ENCODE data around the gene BHLHE41.
A peak's percentile ranks its signal among the peaks of the same experiment; 100 is the strongest.

Gene BHLHE41

DNA sequence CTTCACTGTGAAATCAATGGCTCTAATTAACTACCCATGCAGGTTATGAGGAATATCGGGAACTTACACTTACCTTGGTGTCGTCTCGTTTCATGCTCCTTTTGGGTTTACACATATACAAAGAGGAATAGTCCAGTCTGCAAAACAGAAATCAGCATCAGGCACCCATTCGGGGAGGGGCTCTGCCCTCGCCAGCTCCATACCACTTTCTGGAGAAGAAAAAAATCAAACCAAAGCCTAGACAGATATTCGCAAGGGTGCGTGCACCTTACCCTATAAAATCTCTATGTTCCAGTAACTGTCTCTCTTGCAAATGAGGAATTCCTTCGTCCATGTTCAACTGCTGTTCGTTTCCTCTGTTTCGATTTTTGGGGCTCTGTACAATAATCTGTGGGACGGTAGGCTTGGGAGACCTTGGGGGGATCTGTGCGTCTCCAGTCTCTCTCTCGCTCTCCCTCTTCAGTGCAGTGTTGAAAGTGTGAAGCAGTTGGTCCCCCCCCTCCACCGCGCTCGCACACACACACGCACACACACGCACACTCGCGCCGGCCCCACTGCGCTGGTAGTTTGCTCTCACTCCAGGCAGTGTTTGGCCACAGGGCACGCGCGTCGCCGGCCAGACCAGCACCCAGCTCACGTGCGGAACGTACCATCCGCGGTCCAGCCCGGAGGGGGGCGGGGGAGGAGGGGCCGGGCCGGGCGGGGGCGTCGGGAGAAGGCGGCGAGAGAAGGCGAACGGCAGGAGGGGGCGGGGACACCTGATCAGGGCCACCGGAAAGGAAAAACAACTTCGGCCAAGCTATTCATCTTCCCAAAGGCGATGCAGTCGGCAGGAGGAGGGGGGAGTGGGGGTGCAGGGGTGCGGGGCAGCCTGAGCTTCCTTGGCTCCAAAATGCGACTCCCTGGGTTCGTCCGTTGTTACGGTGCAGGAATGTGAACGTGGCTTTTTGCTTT lies at the start of gene BHLHE41:
TSS of gene BHLHE41 (minus strand) at position 592 of the 954 bp plus-strand sequence. CDS start at position 334, 258 bp downstream.
- Histone ChIP-seq H3K4me1 (peaks cover 9% of the 10 kb centered on the region), H3K27me3 (ENCODE audit: low read depth) (peaks cover 49% of the 10 kb centered on the region), H3K36me3 (replicated peaks) (no peaks in the 10 kb centered on the region), H3K9me3 (no peaks in the 10 kb centered on the region), H3K4me3 (peak within 1 kb of the TSS; percentile 42)
- in situ Hi-C loops (cut with MboI; ENCODE audit: low sequenced_read_pairs), result loop anchor here (25.0 kb wide), 1 partner anchor 513 kb away; no protein-coding TSS in a partner anchor
- peak; percentile 14 to 79 for DNase-seq (ENCODE audit: low spot score in 2 of 2)

DNA sequence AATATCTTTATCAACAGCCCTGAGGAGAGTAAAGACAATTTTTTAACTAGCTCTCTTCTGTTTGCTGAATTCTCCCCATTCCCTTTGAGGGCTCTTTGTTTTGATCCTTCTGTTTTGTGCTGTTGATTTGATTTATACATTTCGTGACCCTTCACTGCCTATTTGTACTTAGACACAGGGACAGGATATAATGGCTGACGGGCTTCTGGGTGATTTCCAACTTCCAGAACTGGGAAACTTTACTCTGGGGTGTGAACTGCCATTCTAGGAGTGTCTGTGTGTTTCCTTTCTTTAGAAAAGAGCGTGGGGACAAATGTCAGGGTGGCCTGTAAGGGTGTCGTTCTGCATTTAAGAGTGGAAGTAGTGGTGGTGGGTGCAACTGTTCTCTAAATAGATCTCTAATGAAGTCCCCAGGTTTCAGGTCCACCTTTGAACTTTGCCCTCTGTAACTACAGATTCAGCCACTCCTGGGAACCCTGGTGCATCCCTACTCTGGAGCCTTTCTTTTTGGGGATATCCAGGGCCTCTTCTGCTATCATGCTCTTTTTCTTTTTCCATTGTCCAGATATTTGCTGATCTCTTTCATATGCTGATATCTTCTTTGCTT lies 48.2 kb upstream of the BHLHE41 start:
- DNase-seq (ENCODE audit: low spot score in 2 of 2), result no peak
- Histone ChIP-seq H3K9me3 (no peaks in the 10 kb centered on the region), H3K36me3 (replicated peaks) (no peaks in the 10 kb centered on the region), H3K4me3 (no peak overlapping the region), H3K27me3 (ENCODE audit: low read depth) (no peaks in the 10 kb centered on the region), H3K4me1 (no peaks in the 10 kb centered on the region)
- in situ Hi-C loops (cut with MboI; ENCODE audit: low sequenced_read_pairs), result no loop called here

DNA sequence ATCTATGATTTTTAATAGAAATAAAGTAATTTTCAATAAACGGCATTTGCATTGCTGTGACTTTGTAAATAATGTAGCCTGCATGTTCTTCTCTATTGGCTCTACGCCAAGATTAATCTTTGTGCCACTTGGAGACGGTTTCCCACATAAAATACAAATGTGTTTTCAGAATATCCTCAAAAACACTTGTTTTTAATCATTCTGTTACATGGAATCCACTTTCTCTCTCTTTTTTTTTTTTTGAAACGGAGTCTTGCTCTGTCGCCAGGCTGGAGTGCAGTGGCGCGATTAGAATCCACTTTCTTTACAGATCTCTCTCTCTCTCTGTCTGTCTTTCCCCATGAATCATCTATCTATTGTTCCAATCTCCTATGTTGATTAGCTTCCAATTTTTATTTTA lies 47.7 kb upstream of the BHLHE41 start:
- Histone ChIP-seq H3K4me3 (no peak overlapping the region), H3K4me1 (no peaks in the 10 kb centered on the region), H3K27me3 (ENCODE audit: low read depth) (no peaks in the 10 kb centered on the region), H3K9me3 (no peaks in the 10 kb centered on the region), H3K36me3 (replicated peaks) (no peaks in the 10 kb centered on the region)
- in situ Hi-C loops (cut with MboI; ENCODE audit: low sequenced_read_pairs), result no loop called here
- DNase-seq (ENCODE audit: low spot score in 2 of 2), result no peak

DNA sequence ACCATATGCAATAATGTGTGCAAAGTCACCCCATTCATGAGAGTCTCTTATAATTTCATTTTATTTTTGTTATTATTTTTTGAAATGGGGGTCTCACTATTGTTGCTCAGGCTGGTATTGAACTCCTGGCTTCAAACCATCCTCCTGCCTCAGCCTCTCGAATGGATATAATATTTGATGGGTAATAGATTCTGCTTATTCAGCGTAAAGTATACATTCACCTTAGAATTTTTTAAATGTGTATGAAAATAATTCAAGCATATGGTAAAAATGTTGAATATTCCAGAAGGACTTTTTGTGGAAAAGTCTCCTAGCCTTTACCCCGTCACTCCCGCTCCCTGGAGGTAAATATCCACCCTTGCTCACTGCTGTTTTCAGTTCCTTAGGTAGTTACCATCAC lies 47.2 kb upstream of the BHLHE41 start:
- Histone ChIP-seq H3K9me3 (no peaks in the 10 kb centered on the region), H3K36me3 (replicated peaks) (no peaks in the 10 kb centered on the region), H3K27me3 (ENCODE audit: low read depth) (no peaks in the 10 kb centered on the region), H3K4me1 (no peaks in the 10 kb centered on the region), H3K4me3 (no peak overlapping the region)
- in situ Hi-C loops (cut with MboI; ENCODE audit: low sequenced_read_pairs), result no loop called here
- no peak for DNase-seq (ENCODE audit: low spot score in 2 of 2)

DNA sequence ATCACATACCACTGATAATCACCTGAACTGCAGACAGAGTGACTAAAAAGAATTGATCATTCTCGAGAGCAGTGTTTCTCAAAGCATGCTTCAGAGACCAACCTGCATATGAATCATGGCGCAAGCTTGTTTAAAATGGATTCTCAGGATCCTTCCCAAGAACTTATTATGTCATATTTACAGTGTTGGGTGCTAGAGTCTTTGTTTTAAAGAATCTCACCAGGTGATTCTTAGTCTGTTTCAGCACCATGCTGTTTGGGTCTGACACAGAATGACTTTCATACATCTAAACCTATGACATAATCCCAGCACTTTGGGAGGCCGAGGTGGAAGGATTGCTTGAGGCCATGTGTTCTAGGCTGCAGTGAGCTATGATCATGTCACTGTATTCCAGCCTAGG lies 39.3 kb upstream of the BHLHE41 start:
- no peaks in the 10 kb centered on the region for H3K4me1 ChIP-seq
- in situ Hi-C loops (cut with MboI; ENCODE audit: low sequenced_read_pairs), result no loop called here
- no peaks in the 10 kb centered on the region for H3K9me3 ChIP-seq
- H3K36me3 ChIP-seq (replicated peaks), result no peaks in the 10 kb centered on the region
- no peak overlapping the region for H3K4me3 ChIP-seq
- DNase-seq (ENCODE audit: low spot score in 2 of 2), result no peak
- H3K27me3 ChIP-seq (ENCODE audit: low read depth), result no peaks in the 10 kb centered on the region

DNA sequence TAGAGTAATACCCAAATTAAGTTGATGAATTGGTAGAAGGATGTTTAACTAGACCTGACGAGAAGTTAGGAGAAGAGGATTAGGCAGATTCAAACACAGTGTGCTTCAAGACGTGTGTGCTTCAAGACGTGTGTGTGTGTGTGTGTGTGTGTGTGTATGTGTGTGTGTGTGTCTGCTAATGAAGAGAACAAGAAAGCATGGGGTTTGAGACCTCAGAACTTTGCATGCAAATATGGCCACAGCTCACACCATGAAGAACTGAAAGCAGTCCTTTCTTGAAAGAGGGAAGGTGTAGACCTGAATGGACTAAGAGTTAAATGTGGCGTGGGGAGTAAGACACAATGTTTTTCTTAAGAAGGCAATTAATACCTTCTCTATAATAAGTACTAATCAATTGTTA lies 38.1 kb upstream of the BHLHE41 start:
- no peak for DNase-seq (ENCODE audit: low spot score in 2 of 2)
- Histone ChIP-seq H3K9me3 (no peaks in the 10 kb centered on the region), H3K4me3 (no peak overlapping the region), H3K4me1 (no peaks in the 10 kb centered on the region), H3K36me3 (replicated peaks) (no peaks in the 10 kb centered on the region), H3K27me3 (ENCODE audit: low read depth) (no peaks in the 10 kb centered on the region)
- in situ Hi-C loops (cut with MboI; ENCODE audit: low sequenced_read_pairs), result no loop called here

DNA sequence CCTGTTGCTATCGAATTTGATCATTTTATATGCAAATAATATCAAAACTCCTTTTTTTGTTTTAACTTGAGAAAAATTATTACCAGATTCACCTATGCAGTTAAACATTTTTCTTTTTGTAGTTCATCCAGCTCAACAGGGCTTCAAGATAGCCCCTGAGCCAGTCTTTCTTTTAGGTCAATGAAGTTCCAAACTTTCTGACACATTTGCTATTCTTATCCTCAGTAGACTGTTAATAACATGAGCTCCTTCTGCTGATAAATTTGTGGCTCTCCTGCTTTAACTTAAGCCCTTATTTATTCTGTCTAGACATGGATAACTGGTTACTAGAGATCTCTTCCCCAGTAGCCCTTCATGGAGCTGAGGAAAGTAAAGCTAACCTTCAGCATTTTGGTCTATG lies 37.3 kb upstream of the BHLHE41 start:
- no peak for DNase-seq (ENCODE audit: low spot score in 2 of 2)
- no peaks in the 10 kb centered on the region for H3K36me3 ChIP-seq (replicated peaks)
- in situ Hi-C loops (cut with MboI; ENCODE audit: low sequenced_read_pairs), result no loop called here
- no peaks in the 10 kb centered on the region for H3K4me1 ChIP-seq
- H3K9me3 ChIP-seq, result no peaks in the 10 kb centered on the region
- no peak overlapping the region for H3K4me3 ChIP-seq
- no peaks in the 10 kb centered on the region for H3K27me3 ChIP-seq (ENCODE audit: low read depth)

DNA sequence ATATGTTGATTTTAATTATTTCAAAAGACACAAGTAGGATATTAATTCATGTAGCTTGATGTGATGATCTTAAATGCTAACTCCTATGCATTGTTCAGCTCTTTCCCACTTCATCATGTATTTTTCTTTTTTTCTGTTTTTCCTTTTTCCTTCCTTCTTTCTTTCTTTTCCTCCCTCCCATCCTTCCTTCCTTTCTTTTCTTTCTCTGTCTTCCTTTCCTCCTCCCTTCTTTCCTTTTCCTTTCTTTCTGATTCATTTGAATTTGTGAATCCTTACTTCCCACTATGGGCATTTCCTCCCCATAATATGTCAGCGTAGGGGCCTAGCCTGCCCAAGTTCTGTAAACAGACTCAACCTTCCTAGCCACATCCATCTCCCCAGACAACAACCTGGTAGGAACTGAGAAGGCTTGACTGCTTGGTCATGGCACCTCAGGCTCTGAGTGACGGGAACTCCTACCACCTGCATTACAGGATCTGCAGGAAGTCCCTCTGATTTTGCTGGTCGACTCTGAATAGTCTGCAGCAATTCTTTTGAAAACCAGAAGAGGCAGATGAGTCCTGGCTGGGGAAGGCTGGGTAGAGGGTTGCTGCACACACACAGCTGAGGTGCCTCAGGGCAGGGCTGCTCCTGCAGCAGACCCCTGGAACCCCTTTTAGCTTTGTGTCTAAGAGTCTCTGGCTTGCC lies 33.4 kb upstream of the BHLHE41 start:
- in situ Hi-C loops (cut with MboI; ENCODE audit: low sequenced_read_pairs), result no loop called here
- H3K27me3 ChIP-seq (ENCODE audit: low read depth), result no peaks in the 10 kb centered on the region

DNA sequence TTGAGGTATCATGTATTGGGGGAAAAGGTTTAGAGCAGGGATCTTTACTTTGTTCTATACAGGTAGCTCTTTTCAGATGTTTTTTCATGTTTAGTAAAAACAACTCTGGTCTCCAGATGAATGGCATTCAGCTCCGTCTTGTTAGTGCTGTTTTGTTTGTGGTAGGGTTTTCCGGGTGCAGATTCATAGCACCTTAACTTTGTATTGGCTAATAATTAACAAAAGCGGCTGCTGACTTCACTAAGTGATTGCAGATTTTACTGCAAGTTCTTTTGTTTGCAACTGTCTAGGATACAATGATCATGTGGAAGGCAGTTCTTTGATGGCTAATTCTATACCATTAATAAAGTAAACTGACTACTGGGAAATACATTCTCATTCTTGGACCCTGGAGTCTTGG lies 32.2 kb upstream of the BHLHE41 start:
- Histone ChIP-seq H3K4me1 (no peaks in the 10 kb centered on the region), H3K4me3 (no peak overlapping the region), H3K36me3 (replicated peaks) (no peaks in the 10 kb centered on the region), H3K27me3 (ENCODE audit: low read depth) (no peaks in the 10 kb centered on the region), H3K9me3 (no peaks in the 10 kb centered on the region)
- in situ Hi-C loops (cut with MboI; ENCODE audit: low sequenced_read_pairs), result no loop called here
- no peak for DNase-seq (ENCODE audit: low spot score in 2 of 2)

More for the DNA sequence above, 33.4 kb upstream of the BHLHE41 start:
- Histone ChIP-seq H3K4me1 (no peaks in the 10 kb centered on the region), H3K9me3 (no peaks in the 10 kb centered on the region), H3K36me3 (replicated peaks) (no peaks in the 10 kb centered on the region), H3K4me3 (no peak overlapping the region)
- no peak for DNase-seq (ENCODE audit: low spot score in 2 of 2)

DNA sequence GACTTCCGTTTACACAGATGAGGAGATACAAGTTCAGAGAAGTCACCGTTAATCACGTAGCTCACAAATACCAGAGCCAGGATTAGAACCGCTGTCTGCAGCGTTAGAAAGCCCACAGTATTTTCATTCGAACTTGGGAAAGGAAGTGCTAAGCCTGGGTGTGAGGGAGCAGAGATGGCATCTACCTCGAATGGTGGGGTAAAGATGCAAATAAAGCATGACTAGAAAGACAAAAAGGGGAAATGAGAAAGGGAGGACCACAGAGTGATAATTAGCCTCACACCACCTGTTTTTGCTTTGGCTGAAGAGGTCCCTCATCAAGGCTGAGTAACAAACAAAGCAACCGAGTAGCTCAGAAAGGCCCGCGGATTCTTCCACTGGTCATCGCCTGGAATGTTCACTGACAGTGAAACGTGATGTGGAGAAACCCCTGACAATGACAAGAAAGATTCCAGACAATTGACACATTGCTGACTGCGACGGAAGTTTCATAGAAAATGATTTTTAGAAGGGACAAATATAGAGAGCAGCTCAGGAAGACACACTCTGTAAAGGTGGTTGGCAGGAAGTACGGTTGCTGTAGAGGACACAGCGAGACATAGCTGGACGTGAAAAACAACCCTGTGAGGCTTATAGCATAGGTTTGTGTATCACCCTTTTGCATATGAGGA lies 31.5 kb upstream of the BHLHE41 start:
- Histone ChIP-seq H3K27me3 (ENCODE audit: low read depth) (no peaks in the 10 kb centered on the region), H3K4me1 (no peaks in the 10 kb centered on the region), H3K36me3 (replicated peaks) (no peaks in the 10 kb centered on the region), H3K9me3 (no peaks in the 10 kb centered on the region), H3K4me3 (no peak overlapping the region)
- in situ Hi-C loops (cut with MboI; ENCODE audit: low sequenced_read_pairs), result no loop called here
- DNase-seq (ENCODE audit: low spot score in 2 of 2), result no peak

DNA sequence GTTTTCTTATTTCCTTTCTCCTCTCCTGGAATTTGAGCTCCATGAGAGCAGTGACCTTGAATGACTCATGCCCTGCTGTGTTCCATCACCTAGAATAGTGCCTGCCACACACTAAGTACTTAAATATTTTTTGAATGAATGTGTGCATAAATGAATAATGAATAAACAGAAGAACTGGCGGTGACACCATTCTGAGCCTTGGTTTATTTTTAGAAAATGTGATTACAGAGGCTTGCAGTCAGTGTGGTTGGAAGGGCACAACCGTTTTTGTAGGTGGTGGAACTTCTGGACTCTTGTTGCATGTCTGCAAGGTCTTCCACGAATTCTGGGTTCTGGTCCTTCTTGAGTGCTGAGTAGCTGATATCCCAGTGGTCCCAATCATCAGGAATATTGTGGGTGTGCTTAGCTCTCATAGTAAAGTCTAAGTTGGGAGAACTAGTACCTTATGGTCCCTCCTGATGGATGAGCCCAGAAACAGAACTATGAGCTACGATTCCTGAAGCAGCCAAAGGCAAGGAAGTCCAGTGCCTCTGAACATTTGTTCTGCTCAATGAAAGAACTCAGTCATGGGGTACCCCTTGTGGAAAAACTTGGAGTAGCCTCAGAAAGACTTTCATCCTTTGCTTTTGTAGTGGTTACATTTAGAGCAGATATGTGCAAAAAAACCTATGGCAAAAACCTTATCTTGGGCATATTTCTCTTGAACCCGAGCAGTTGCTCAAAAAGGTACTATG lies 28.8 kb upstream of the BHLHE41 start:
- Histone ChIP-seq H3K4me1 (no peaks in the 10 kb centered on the region), H3K36me3 (replicated peaks) (no peaks in the 10 kb centered on the region), H3K27me3 (ENCODE audit: low read depth) (no peaks in the 10 kb centered on the region), H3K9me3 (no peaks in the 10 kb centered on the region), H3K4me3 (no peak overlapping the region)
- in situ Hi-C loops (cut with MboI; ENCODE audit: low sequenced_read_pairs), result no loop called here
- no peak for DNase-seq (ENCODE audit: low spot score in 2 of 2)

DNA sequence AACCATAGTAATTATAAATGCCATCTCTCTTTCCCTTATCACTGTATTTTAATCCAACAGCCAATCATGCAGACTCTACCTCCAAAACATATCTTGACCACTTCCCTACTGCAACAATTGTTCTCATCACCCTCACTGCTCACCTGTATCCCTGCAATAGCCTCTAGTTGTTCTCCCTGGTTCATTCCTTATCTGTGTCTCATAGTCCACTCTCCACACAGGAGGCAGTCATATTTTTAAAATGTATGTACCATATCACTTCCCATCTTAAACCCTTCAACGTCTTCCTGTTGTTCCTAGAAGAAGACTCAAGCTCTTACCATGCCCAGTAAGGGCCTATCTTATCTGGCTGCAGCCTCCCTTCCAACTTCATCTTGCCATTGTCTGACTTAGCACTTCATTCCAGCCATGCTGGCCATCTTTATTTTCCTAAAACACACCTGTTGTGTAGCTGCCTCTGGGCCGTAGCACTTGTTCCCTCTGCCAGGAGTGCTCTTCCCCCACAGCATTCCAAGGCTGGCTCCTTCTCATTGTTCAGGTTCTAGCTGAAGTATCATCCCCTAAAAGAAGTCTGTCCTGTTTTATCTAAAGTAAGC lies 27.8 kb upstream of the BHLHE41 start:
- H3K9me3 ChIP-seq, result no peaks in the 10 kb centered on the region
- in situ Hi-C loops (cut with MboI; ENCODE audit: low sequenced_read_pairs), result no loop called here
- H3K4me1 ChIP-seq, result no peaks in the 10 kb centered on the region
- DNase-seq (ENCODE audit: low spot score in 2 of 2), result no peak
- no peak overlapping the region for H3K4me3 ChIP-seq
- no peaks in the 10 kb centered on the region for H3K36me3 ChIP-seq (replicated peaks)
- H3K27me3 ChIP-seq (ENCODE audit: low read depth), result no peaks in the 10 kb centered on the region

Measured in HAP-1 (cell line).